22Rv1 (cell line): Measurements from ENCODE around the gene NECAB2.

Source experiments
- H3K27ac ChIP-seq: fragments of 450-650 bp; 2 replicates; pipeline ENCODE4 v1.5.1; 2017
- CTCF ChIP-seq: fragments of 450-650 bp; IDR thresholded peaks from 2 replicates; pipeline ENCODE4 v1.5.1; 2017; ENCODE audit warnings: mild to moderate bottlenecking
- ZFX ChIP-seq: fragments of 450-650 bp; IDR thresholded peaks from 2 replicates; pipeline ENCODE4 v1.6.1; 2017; ENCODE audit warnings: antibody characterized with exemption, borderline replicate concordance

NECAB2 gene

GRCh38 chr16:84043486-84044117 is 75.6 kb downstream of the NECAB2 start:
- no peak overlapping the region for H3K27ac ChIP-seq
- TF ChIP-seq CTCF (no peak), ZFX (no peak)

DNA sequence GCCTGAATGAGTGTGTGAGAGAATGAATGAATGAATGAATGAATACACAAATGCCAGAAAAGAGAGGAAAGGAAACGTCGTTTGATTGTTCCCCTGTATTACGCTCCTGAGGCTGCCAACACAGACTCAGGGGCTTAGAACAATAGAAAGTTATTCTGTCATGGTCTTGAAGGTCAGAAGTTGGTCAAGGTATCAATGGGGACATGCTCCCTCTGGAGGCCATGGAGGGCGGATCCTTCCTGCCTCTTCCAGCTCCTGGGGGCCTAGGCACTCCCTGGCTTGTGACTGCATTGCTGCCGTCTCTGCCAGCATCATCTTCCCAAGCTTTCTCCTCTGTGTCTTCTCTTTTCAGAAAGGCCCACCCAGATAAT is 76.1 kb downstream of the NECAB2 start:
- TF ChIP-seq CTCF = peak; percentile 47
- no peak for TF ChIP-seq ZFX
- H3K27ac ChIP-seq = no peak overlapping the region

DNA sequence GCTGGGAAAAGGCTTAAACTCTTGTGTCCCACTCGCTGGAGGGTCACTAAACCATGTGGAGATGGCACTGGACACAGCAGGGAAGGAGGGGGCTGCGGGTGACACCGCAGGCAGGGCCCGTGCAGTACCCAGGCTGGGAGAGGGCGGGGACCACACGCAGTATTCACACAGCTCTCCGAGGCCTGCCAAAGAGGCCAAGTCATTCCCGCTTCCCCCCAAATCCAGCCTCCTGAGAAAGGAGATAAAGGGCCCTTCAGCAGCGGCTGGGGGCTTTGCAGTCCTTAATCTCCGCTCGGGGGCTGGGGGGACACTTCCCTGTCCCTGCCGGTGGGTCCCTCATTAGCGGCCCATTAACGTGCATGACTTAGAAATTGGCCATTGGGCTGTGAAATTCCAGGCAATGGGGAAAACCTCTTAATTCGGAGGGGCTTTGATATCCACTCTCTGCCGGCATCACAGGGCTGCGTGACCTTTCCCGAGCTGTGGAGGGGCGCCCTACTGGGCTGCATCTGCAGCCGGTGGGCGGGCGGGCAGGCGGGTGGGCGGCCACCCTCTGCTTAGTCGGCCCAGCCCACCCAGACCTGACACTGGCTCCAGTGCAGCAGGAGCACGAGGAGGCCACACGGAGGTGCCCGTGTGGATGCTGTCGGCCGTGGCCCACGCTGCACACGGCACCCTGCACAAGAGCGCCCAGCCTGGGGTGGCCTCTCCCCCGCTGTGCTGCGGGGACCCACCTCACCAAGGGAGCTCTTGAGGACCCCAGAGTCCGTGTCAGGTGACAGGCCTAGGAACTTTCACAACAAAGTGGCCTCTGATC is 77.2 kb downstream of the NECAB2 start:
- TF ChIP-seq CTCF (no peak), ZFX (no peak)

GRCh38 chr16:84045818-84046470 is 77.9 kb downstream of the NECAB2 start:
- H3K27ac ChIP-seq = no peak overlapping the region
- TF ChIP-seq CTCF = no peak
- TF ChIP-seq ZFX = no peak

More for the DNA sequence above, 77.2 kb downstream of the NECAB2 start:
- no peak overlapping the region for H3K27ac ChIP-seq

- no peak overlapping the region for H3K27ac ChIP-seq
- no peak for TF ChIP-seq CTCF
- TF ChIP-seq ZFX = no peak
Measured at GRCh38 chr16:84047206-84047605, 79.2 kb downstream of the NECAB2 start.

GRCh38 chr16:84047626-84048025 is 79.6 kb downstream of the NECAB2 start:
- no peak overlapping the region for H3K27ac ChIP-seq
- TF ChIP-seq CTCF = no peak
- TF ChIP-seq ZFX = no peak

DNA sequence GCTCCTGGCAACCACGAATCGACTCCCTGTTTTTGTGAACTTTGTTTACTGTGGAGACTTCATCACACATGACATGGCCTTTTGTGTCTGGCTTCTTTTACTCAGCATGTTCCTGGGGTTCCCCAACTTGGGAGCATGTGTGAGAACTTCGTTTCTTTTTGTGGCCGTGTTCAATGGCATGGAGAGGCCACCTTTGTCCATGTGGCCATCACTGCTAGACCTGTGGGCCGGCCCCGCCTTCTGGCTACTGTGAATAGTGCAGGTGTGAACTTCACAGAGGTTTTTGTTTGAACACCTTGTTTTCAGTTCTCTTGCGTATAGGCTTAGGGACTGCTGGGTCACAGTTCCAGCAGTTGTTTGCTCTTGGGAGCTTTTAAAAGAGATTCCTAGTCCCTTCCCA is 80.2 kb downstream of the NECAB2 start:
- no peak overlapping the region for H3K27ac ChIP-seq
- TF ChIP-seq CTCF (peak; percentile 53), ZFX (no peak)
